HCT116 (cell line): Measurements from ENCODE around the gene VEGFA. TPM values are rescaled to one million over a fixed set of nuclear protein-coding genes. Genes with fewer than 3 reads are reported as not detected.
A peak's percentile ranks its signal among the peaks of the same experiment; 100 is the strongest.

Source experiments
- ATAC-seq: fragments of 200-7000 bp; cut with Tn5 transposase; 2 replicates; pipeline ENCODE4 v1.9.1; 2020; ENCODE audit warnings: mild to moderate bottlenecking, moderate library complexity
- BruUV-seq: library from RNA; stranded (reverse); fragments of 400-500 nt; replicated peaks from 2 replicates; lab custom pipeline; 2021; lab: Mats Ljungman, UMichigan
- CTCF ChIA-PET: fragments of 300-600 bp; sonication (Branson Sonifier 250); formaldehyde crosslinking; loops from one replicate; lab custom pipeline; 2021; ENCODE audit warnings: antibody characterized with exemption; lab: Charles Lee
- POLR2A ChIA-PET: fragments of 300-600, 350-600 bp; sonication (Branson Sonifier 250); formaldehyde crosslinking; loops from one replicate; lab custom pipeline; 2021; ENCODE audit warnings: antibody characterized with exemption; lab: Charles Lee
- RAD21 ChIA-PET, 2 experiments: fragments of 300-600 bp; sonication (Branson Sonifier 250); formaldehyde crosslinking; loops; one replicate each; lab custom pipeline; 2023; ENCODE audit warnings: low total read pairs in 2 of 2; ENCODE audit not compliant: uncharacterized antibody in 2 of 2, unreplicated experiment in 2 of 2, low non-redundant PET in 1 of 2; lab: Charles Lee
- DNase-seq: peaks from one replicate; pipeline ENCODE4 v3.0.0-alpha.2; 2010; ENCODE audit warnings: low read depth, low spot score
- H2AFZ ChIP-seq: fragments of 200-600 bp; shearing (Covaris generic), sonication (generic); 2 replicates; pipeline ENCODE4 v1.6.1; 2017; ENCODE audit warnings: low read depth, mixed run types, mixed read lengths, antibody characterized with exemption, low read length; ENCODE audit not compliant: poor library complexity, severe bottlenecking
- H3K27ac ChIP-seq: 2 replicates; pipeline ENCODE4 v1.5.1; 2012; ENCODE audit warnings: low read depth, low read length
- H3K27me3 ChIP-seq: fragments of 200-600 bp; sonication (generic); 2 replicates; pipeline ENCODE4 v1.6.1; 2016; ENCODE audit warnings: mixed run types, low read length, mixed read lengths; ENCODE audit not compliant: insufficient read depth
- H3K36me3 ChIP-seq, 2 experiments: fragments of 200-500 bp in 1 of 2; fragments of 200-600 bp in 1 of 2; sonication (Bioruptor generic) in 1 of 2; sonication (generic) in 1 of 2; 2 replicates each; pipeline versions ENCODE4 v1.5.1 to v1.6.1; 2014 to 2016; ENCODE audit warnings: low read length in 2 of 2, inconsistent platforms in 1 of 2, mixed read lengths in 1 of 2, mixed run types in 1 of 2; ENCODE audit not compliant: insufficient read depth in 2 of 2, control insufficient read depth in 1 of 2
- H3K4me1 ChIP-seq, 2 experiments: fragments of 200-600 bp in 1 of 2; sonication (generic) in 1 of 2; 2 replicates each; pipeline versions ENCODE4 v1.5.1 to v1.6.1; 2012 to 2017; ENCODE audit warnings: low read length in 2 of 2, inconsistent platforms in 1 of 2, mild to moderate bottlenecking in 1 of 2, mixed read lengths in 1 of 2, mixed run types in 1 of 2, moderate library complexity in 1 of 2; ENCODE audit not compliant: insufficient read depth in 2 of 2, control insufficient read depth in 1 of 2
- H3K4me2 ChIP-seq: fragments of 200-600 bp; sonication (generic); 2 replicates; pipeline ENCODE4 v1.6.1; 2017; ENCODE audit warnings: mixed run types, low read length, mixed read lengths
- H3K4me3 ChIP-seq, 2 experiments: fragments of 200-600 bp in 1 of 2; sonication (generic) in 1 of 2; replicated peaks in 1 of 2; 2 replicates each; pipeline ENCODE4 v1.5.1; 2011 to 2016; ENCODE audit warnings: low read length in 2 of 2, control low read depth in 1 of 2, low read depth in 1 of 2, mild to moderate bottlenecking in 1 of 2, mixed read lengths in 1 of 2, mixed run types in 1 of 2
- H3K79me2 ChIP-seq: fragments of 200-600 bp; sonication (generic); 2 replicates; pipeline ENCODE4 v1.6.1; 2017; ENCODE audit warnings: mild to moderate bottlenecking, mixed run types, low read length, moderate library complexity, mixed read lengths; ENCODE audit not compliant: insufficient read depth
- H3K9ac ChIP-seq: fragments of 200-600 bp; sonication (generic); 2 replicates; pipeline ENCODE4 v1.6.1; 2016; ENCODE audit warnings: low read length, mixed read lengths
- H3K9me2 ChIP-seq: fragments of 200-600 bp; sonication (generic), shearing (Covaris generic); 2 replicates; pipeline ENCODE4 v1.6.1; 2017; ENCODE audit warnings: mixed run types, mild to moderate bottlenecking, moderate library complexity; ENCODE audit not compliant: insufficient read depth
- H3K9me3 ChIP-seq, 2 experiments: fragments of 200-500 bp in 1 of 2; fragments of 200-600 bp in 1 of 2; sonication (Bioruptor generic) in 1 of 2; sonication (generic) in 1 of 2; 2 replicates each; pipeline ENCODE4 v1.6.1; 2014 to 2017; ENCODE audit warnings: low read length in 2 of 2, mixed read lengths in 2 of 2, inconsistent platforms in 1 of 2, low read depth in 1 of 2, mild to moderate bottlenecking in 1 of 2, mixed run types in 1 of 2, moderate library complexity in 1 of 2; ENCODE audit not compliant: control insufficient read depth in 1 of 2, insufficient read depth in 1 of 2
- H4K20me1 ChIP-seq: fragments of 200-600 bp; sonication (generic), shearing (Covaris generic); 2 replicates; pipeline ENCODE4 v1.6.1; 2017; ENCODE audit warnings: mixed run types, mild to moderate bottlenecking, moderate library complexity; ENCODE audit not compliant: insufficient read depth
- ATF3 ChIP-seq: IDR thresholded peaks from 2 replicates; pipeline ENCODE4 v1.6.1; 2012
- CEBPB ChIP-seq: IDR thresholded peaks from 2 replicates; pipeline ENCODE4 v1.6.1; 2012; ENCODE audit warnings: low read depth
- ELF1 ChIP-seq: IDR thresholded peaks from 2 replicates; pipeline ENCODE4 v1.6.1; 2012; ENCODE audit warnings: low read depth, borderline replicate concordance
- JUND ChIP-seq: IDR thresholded peaks from 2 replicates; pipeline ENCODE4 v1.6.1; 2012
- POLR2A ChIP-seq: IDR thresholded peaks from 2 replicates; pipeline ENCODE4 v1.7.0; 2011; ENCODE audit warnings: borderline replicate concordance; ENCODE audit not compliant: insufficient read depth, insufficient read length; ENCODE audit errors: extremely low read depth
- POLR2AphosphoS5 ChIP-seq: IDR thresholded peaks from 2 replicates; pipeline ENCODE4 v1.6.1; 2011; ENCODE audit warnings: mild to moderate bottlenecking, low read depth, low read length, moderate library complexity
- SIN3A ChIP-seq: IDR thresholded peaks from 2 replicates; pipeline ENCODE4 v1.6.1; 2012; ENCODE audit warnings: low read depth
- SP1 ChIP-seq: IDR thresholded peaks from 2 replicates; pipeline ENCODE4 v1.6.1; 2012; ENCODE audit warnings: low read depth
- SRF ChIP-seq: IDR thresholded peaks from 2 replicates; pipeline ENCODE4 v1.6.1; 2012; ENCODE audit warnings: low read depth
- YY1 ChIP-seq: IDR thresholded peaks from 2 replicates; pipeline ENCODE4 v1.6.1; 2011; ENCODE audit warnings: low read length, low read depth, moderate library complexity, mild to moderate bottlenecking; ENCODE audit not compliant: insufficient replicate concordance; ENCODE audit errors: extremely low read depth
- ZFX ChIP-seq: fragments of 450-650 bp; IDR thresholded peaks from 2 replicates; pipeline ENCODE4 v1.6.1; 2017
- intact Hi-C: fragments of 100-400 bp; cut with micrococcal nuclease; formaldehyde crosslinking; loops from 2 replicates; pipeline ENCODE4 v1.10.0; 2022
- total RNA-seq: library from RNA; stranded (reverse); gene quantifications from one replicate; pipeline ENCODE4 v1.2.1, GENCODE V29; 2021; ENCODE audit not compliant: unreplicated experiment
- TF ChIP-seq, protein P1 (sequence below), 3 experiments: fragments of 200-600 bp in 1 of 3; sonication (generic) in 1 of 3; IDR thresholded peaks in 2 of 3; conservative IDR thresholded peaks in 1 of 3; 2 replicates each; pipeline ENCODE4 v1.5.1; 2012 to 2017; ENCODE audit warnings: low read depth in 2 of 3, low read length in 2 of 3, antibody characterized with exemption in 1 of 3, borderline replicate concordance in 1 of 3, control low read depth in 1 of 3, mild to moderate bottlenecking in 1 of 3, mixed read lengths in 1 of 3, mixed run types in 1 of 3, moderate library complexity in 1 of 3; ENCODE audit not compliant: insufficient read depth in 1 of 3

The VEGFA gene
- total RNA-seq, 1 experiment from 2014 or later: 112 TPM

GRCh38 chr6:43806043-43806757 is 36.2 kb downstream of the VEGFA start:
- no peaks in the 10 kb centered on the region for H3K9me3 ChIP-seq
- no peak for DNase-seq
- ChIA-PET CTCF (no interaction called here), RAD21 (no interaction called here), POLR2A (no interaction called here)
- no peak overlapping the region for H3K4me3 ChIP-seq
- no peak for ATAC-seq
- no peaks in the 10 kb centered on the region for H3K9me2 ChIP-seq
- H3K79me2 ChIP-seq: no peaks in the 10 kb centered on the region
- no TSS peak for BruUV-seq
- no peak overlapping the region for H3K27ac ChIP-seq
- H2AFZ ChIP-seq: no peak overlapping the region
- peak overlapping the region; percentile 48 for H3K4me2 ChIP-seq
- H3K9ac ChIP-seq: no peak overlapping the region
- intact Hi-C loops: no loop called here
- no peaks in the 10 kb centered on the region for H4K20me1 ChIP-seq
- TF ChIP-seq YY1 (no peak), ELF1 (no peak), SRF (no peak)
- H3K27me3 ChIP-seq: no peaks in the 10 kb centered on the region
- H3K4me1 ChIP-seq: peaks cover 29 to 52% of the 10 kb centered on the region in 2 experiments
- no peaks in the 10 kb centered on the region for H3K36me3 ChIP-seq

DNA sequence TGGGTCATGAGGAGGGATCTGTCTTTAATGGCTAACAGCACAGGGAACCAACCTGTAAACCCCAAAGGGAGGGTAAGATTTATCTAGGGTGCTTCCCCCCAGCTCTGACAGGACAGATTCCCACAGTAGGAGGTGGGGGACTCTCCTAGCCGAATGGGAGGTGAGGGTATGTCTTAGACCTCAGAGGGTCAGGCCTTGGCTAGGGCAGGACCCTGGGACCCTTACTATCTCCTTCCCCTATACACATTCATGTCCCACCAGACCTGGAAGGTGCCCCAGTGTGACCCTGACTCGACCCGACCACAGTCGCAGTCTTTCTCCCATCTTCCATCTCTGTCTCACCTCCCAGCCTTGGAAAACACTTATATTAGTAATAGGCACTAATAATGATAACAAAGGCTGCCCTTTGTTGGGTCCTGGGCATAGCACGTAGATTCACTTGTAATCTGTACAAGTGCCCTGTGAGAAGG is 36.8 kb downstream of the VEGFA start:
- no peak overlapping the region for H3K4me3 ChIP-seq
- no peak for ATAC-seq
- no peaks in the 10 kb centered on the region for H3K9me2 ChIP-seq
- H3K9ac ChIP-seq: no peak overlapping the region
- H4K20me1 ChIP-seq: no peaks in the 10 kb centered on the region
- RAD21 ChIA-PET: no interaction called here
- no peaks in the 10 kb centered on the region for H3K36me3 ChIP-seq
- no peak for TF ChIP-seq POLR2AphosphoS5
- TF ChIP-seq CEBPB: no peak
- TF ChIP-seq SIN3A: no peak
- TF ChIP-seq ATF3: no peak
- no peak for TF ChIP-seq SP1
- TF ChIP-seq, protein P1, sequence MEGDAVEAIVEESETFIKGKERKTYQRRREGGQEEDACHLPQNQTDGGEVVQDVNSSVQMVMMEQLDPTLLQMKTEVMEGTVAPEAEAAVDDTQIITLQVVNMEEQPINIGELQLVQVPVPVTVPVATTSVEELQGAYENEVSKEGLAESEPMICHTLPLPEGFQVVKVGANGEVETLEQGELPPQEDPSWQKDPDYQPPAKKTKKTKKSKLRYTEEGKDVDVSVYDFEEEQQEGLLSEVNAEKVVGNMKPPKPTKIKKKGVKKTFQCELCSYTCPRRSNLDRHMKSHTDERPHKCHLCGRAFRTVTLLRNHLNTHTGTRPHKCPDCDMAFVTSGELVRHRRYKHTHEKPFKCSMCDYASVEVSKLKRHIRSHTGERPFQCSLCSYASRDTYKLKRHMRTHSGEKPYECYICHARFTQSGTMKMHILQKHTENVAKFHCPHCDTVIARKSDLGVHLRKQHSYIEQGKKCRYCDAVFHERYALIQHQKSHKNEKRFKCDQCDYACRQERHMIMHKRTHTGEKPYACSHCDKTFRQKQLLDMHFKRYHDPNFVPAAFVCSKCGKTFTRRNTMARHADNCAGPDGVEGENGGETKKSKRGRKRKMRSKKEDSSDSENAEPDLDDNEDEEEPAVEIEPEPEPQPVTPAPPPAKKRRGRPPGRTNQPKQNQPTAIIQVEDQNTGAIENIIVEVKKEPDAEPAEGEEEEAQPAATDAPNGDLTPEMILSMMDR (IDR thresholded peaks at IDR 0.05 in 2 of 3, conservative IDR thresholded peaks at IDR 0.05 in 1 of 3; ENCODE audit: borderline replicate concordance in 1 of 3, insufficient read depth in 1 of 3, low read depth in 2 of 3, low read length in 2 of 3): no peak
- TF ChIP-seq JUND: no peak
- no peak for TF ChIP-seq POLR2A
- no peak for TF ChIP-seq ZFX
- no peak overlapping the region for H3K27ac ChIP-seq
- no peaks in the 10 kb centered on the region for H3K79me2 ChIP-seq
- BruUV-seq: no TSS peak
- no peak for DNase-seq
- intact Hi-C loops: no loop called here
- peaks cover 29 to 52% of the 10 kb centered on the region in 2 experiments for H3K4me1 ChIP-seq
- POLR2A ChIA-PET: no interaction called here
- H3K27me3 ChIP-seq: no peaks in the 10 kb centered on the region
- CTCF ChIA-PET: no interaction called here
- no peak overlapping the region for H2AFZ ChIP-seq
- H3K4me2 ChIP-seq: peak overlapping the region; percentile 48
- H3K9me3 ChIP-seq: no peaks in the 10 kb centered on the region
